K562 (cell line): ENCODE results near the gene SLC16A10. TPM values are rescaled to one million over a fixed set of nuclear protein-coding genes. Genes with fewer than 3 reads are reported as not detected.

Source experiments
- ATAC-seq: fragments of 200-7000 bp; cut with Tn5 transposase; 3 replicates; pipeline ENCODE4 v1.9.1; 2020; ENCODE audit warnings: moderate library complexity
- BruUV-seq: library from RNA; stranded (reverse); fragments of 400-500 nt; replicated peaks from 2 replicates; lab custom pipeline; 2021; lab: Mats Ljungman, UMichigan
- CTCF ChIA-PET: fragments of 300-600 bp; formaldehyde crosslinking; extraction: SDS; loops from one replicate; lab custom pipeline; 2021; ENCODE audit warnings: low intra/inter-chr PET ratio; lab: Yijun Ruan, JAX
- POLR2A ChIA-PET: fragments of 300-600, 350-650 bp; sonication (Branson Sonifier 250); formaldehyde crosslinking; extraction: SDS; loops from one replicate; lab custom pipeline; 2021; ENCODE audit warnings: antibody characterized with exemption, inconsistent platforms; lab: Yijun Ruan, JAX
- DNase-seq, 4 experiments: peaks; one replicate each; pipeline versions ENCODE4 v3.0.0 to v3.0.0-alpha.2; 2011 to 2018; ENCODE audit warnings: low spot score in 3 of 4, mixed read lengths in 3 of 4; ENCODE audit errors: extremely low read depth in 1 of 4
- FAIRE-seq: peaks from 2 replicates; lab custom pipeline; 2011; peaks lifted over from hg19 to GRCh38; lab: Jason Lieb, UNC
- H2AFZ ChIP-seq: 2 replicates; pipeline ENCODE4 v1.6.0; 2011; ENCODE audit warnings: low read depth, low read length, control low read depth, inconsistent platforms
- H3K27ac ChIP-seq: fragments of 200-600 bp; 3 replicates; pipeline ENCODE4 v1.8.0; 2011; ENCODE audit warnings: low read depth, mild to moderate bottlenecking, control low read depth, inconsistent platforms, low read length, moderate library complexity, mixed read lengths; ENCODE audit errors: extremely low read depth
- H3K27me3 ChIP-seq, 2 experiments: fragments of 300-600 bp in 1 of 2; 2 replicates in 1 of 2; 3 replicates in 1 of 2; pipeline versions ENCODE4 v1.6.0 to v1.8.0; 2011; ENCODE audit warnings: inconsistent platforms in 2 of 2, low read length in 2 of 2, mild to moderate bottlenecking in 1 of 2, mixed read lengths in 1 of 2, moderate library complexity in 1 of 2; ENCODE audit not compliant: control insufficient read depth in 2 of 2, insufficient read depth in 2 of 2
- H3K36me3 ChIP-seq: fragments of 300-600 bp; 3 replicates; pipeline ENCODE4 v1.8.0; 2011; ENCODE audit warnings: mild to moderate bottlenecking, low read length, inconsistent platforms; ENCODE audit not compliant: control insufficient read depth, insufficient read depth
- H3K4me1 ChIP-seq, 2 experiments: fragments of 200-600 bp in 1 of 2; replicated peaks in 1 of 2; 2 replicates in 1 of 2; 3 replicates in 1 of 2; pipeline versions ENCODE4 v1.5.1 to v1.8.0; 2011; ENCODE audit warnings: inconsistent platforms in 2 of 2, low read length in 2 of 2, mild to moderate bottlenecking in 1 of 2, mixed read lengths in 1 of 2, moderate library complexity in 1 of 2; ENCODE audit not compliant: control insufficient read depth in 2 of 2, insufficient read depth in 2 of 2
- H3K4me2 ChIP-seq: 2 replicates; pipeline ENCODE4 v1.6.1; 2011; ENCODE audit warnings: low read length, control low read depth, inconsistent platforms, mixed read lengths; ENCODE audit not compliant: insufficient read depth
- H3K4me3 ChIP-seq: fragments of 200-600 bp; sonication (generic), shearing (Covaris generic); 2 replicates; pipeline ENCODE4 v1.5.1; 2016; ENCODE audit warnings: control low read depth, inconsistent platforms
- H3K79me2 ChIP-seq: fragments of 200-600 bp; 3 replicates; pipeline ENCODE4 v1.8.0; 2011; ENCODE audit warnings: low read length, inconsistent platforms; ENCODE audit not compliant: control insufficient read depth, insufficient read depth
- H3K9ac ChIP-seq, 2 experiments: 2 replicates each; pipeline versions ENCODE4 v1.6.0 to v1.6.1; 2011; ENCODE audit warnings: low read depth in 2 of 2, low read length in 2 of 2, control low read depth in 1 of 2, inconsistent platforms in 1 of 2, mild to moderate bottlenecking in 1 of 2, mixed read lengths in 1 of 2; ENCODE audit not compliant: insufficient read depth in 1 of 2
- H3K9me1 ChIP-seq: one replicate; pipeline ENCODE4 v1.6.0; 2011; ENCODE audit warnings: inconsistent platforms, mild to moderate bottlenecking, low read length, moderate library complexity; ENCODE audit not compliant: control insufficient read depth, insufficient read depth
- H3K9me3 ChIP-seq: replicated peaks from 2 replicates; pipeline ENCODE4 v1.5.1; 2011; ENCODE audit warnings: low read depth, low read length, inconsistent platforms; ENCODE audit not compliant: control insufficient read depth, insufficient read depth
- H4K20me1 ChIP-seq: replicated peaks from 2 replicates; pipeline ENCODE4 v1.6.1; 2011; ENCODE audit warnings: low read length, inconsistent platforms, mixed read lengths; ENCODE audit not compliant: control insufficient read depth, insufficient read depth
- CTCFL ChIP-seq: IDR thresholded peaks from 2 replicates; pipeline ENCODE4 v1.6.1; 2011; ENCODE audit warnings: borderline replicate concordance, low read depth, mild to moderate bottlenecking, moderate library complexity, low read length; ENCODE audit not compliant: insufficient read depth, poor library complexity, severe bottlenecking
- GTF2B ChIP-seq: IDR thresholded peaks from 2 replicates; pipeline ENCODE4 v1.6.1; 2011; ENCODE audit not compliant: insufficient read length; ENCODE audit errors: extremely low read depth
- HDGF ChIP-seq: fragments of 450-650 bp; IDR thresholded peaks from 2 replicates; pipeline ENCODE4 v1.6.1; 2016
- HNRNPLL ChIP-seq: fragments of 200-400 bp; formaldehyde crosslinking; IDR thresholded peaks from 2 replicates; pipeline ENCODE4 v1.6.1; 2017; ENCODE audit warnings: low read length, low read depth, mild to moderate bottlenecking; ENCODE audit not compliant: poor library complexity, severe bottlenecking
- NCOA2 ChIP-seq, 2 experiments: fragments of 450-650 bp; IDR thresholded peaks; 2 replicates each; pipeline ENCODE4 v1.6.1; 2018; ENCODE audit warnings: mild to moderate bottlenecking in 2 of 2, moderate library complexity in 1 of 2; ENCODE audit not compliant: partially characterized antibody in 2 of 2
- NCOA6 ChIP-seq: fragments of 450-650 bp; IDR thresholded peaks from 2 replicates; pipeline ENCODE4 v1.6.1; 2017; ENCODE audit warnings: mild to moderate bottlenecking
- PHF8 ChIP-seq: fragments of 200-600 bp; sonication (generic); IDR thresholded peaks from 2 replicates; pipeline ENCODE4 v1.6.1; 2012; ENCODE audit warnings: mixed run types, mild to moderate bottlenecking, inconsistent platforms, low read length, moderate library complexity, borderline replicate concordance
- POLR2A ChIP-seq: fragments of 450-650 bp; conservative IDR thresholded peaks from 2 replicates; pipeline ENCODE4 v1.6.1; 2016
- RFX7 ChIP-seq: fragments of 250-450 bp; sonication (Bioruptor Pico); IDR thresholded peaks from 2 replicates; pipeline ENCODE4 v1.5.1; 2021; ENCODE audit warnings: mild to moderate bottlenecking
- ZC3H8 ChIP-seq: fragments of 450-650 bp; IDR thresholded peaks from 2 replicates; pipeline ENCODE4 v1.6.1; 2017
- ZNF384 ChIP-seq: IDR thresholded peaks from 2 replicates; pipeline ENCODE4 v1.6.1; 2012; ENCODE audit warnings: low read depth, low read length, improper control_type of control experiment
- WGBS: fragments of 100-300 bp; shearing (Covaris generic); methylation state at CpG from one replicate; pipeline ENCODE4 v1.1.6; 2016; ENCODE audit warnings: low coverage, mixed read lengths; ENCODE audit not compliant: insufficient coverage; ENCODE audit errors: missing lambda C conversion rate; 5-methylcytosine and 5-hydroxymethylcytosine counted together
- in situ Hi-C: fragments of 300-500 bp; cut with MboI; formaldehyde crosslinking; loops from 4 replicates; pipeline ENCODE4 v1.15.0; 2018; ENCODE audit warnings: inconsistent platforms, mixed read lengths
- intact Hi-C: fragments of 100-400 bp; cut with micrococcal nuclease; formaldehyde crosslinking; loops from 2 replicates; pipeline ENCODE4 v1.14.2; 2022
- polyA plus RNA-seq, 8 experiments: library from polyadenylated mRNA; depleted of rRNA in 4 of 8; stranded (reverse) in 5 of 8; unstranded in 3 of 8; fragments of >200 nt; fragmentation: Nextera tagmentation in 2 of 8; fragmentation: Illumina TruSeq in 1 of 8; extraction: Ambion mirVana in 2 of 8; extraction: Trizol in 1 of 8; gene quantifications; 2 replicates each; pipeline versions ENCODE4 v1.2.1 to v1.2.3, GENCODE V29; 2011 to 2014; ENCODE audit warnings: inconsistent platforms in 1 of 8, missing spikeins in 1 of 8
- total RNA-seq, 7 experiments: library from RNA; depleted of rRNA in 6 of 7; stranded (reverse); fragments of >200 nt in 6 of 7; fragmentation: Illumina TruSeq in 2 of 7; extraction: Trizol in 2 of 7; gene quantifications; 2 replicates each; pipeline versions ENCODE4 v1.2.1 to v1.2.3, GENCODE V29; 2011 to 2021; ENCODE audit warnings: low replicate concordance in 1 of 7

Gene SLC16A10
- total and polyA plus RNA-seq, 9 of the 15 experiments (the other 6 are each of a cell fraction or from before 2014, with no cell fraction given): 0.02 to 0.54 (median 0.24) TPM; not detected in 4

DNA sequence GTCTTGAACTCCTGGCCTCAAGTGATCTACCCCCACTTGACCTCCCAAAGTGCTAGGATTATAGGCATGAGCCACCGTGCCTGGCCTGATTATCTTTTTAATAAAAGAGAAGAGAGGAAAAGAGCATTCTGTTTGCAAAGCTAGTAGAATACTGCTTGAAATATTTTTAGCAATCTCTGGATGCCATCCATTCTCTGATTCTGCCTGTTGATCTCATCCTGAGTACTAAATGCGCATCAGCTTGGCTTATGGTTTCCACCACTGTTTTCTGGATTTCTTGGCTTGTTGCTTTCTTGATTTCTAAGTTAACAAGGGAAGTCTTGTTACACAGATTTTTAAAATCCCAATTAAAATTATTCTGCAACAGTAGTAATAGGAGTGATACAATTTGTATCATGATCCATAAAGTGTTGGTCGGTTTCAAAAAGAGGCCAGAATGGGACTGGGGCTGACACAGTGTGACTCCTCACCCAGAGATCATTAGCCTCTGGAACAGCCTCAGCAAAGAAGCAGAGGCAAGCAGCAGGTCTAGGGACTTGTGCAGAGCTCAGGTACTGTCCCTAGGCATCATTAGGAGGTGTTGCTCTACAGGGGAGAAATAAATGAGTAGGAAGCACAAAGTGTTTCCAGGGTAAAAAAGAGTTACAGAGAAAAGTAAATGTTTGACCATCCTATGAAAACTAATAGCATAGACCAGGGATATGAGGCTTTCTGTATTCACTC, 17.8 kb upstream of the SLC16A10 start (continued):
- no peak for TF ChIP-seq CTCFL
- no peak for TF ChIP-seq HDGF
- TF ChIP-seq RFX7 (CRISPR knock-in tag): no peak

GRCh38 chr6:111070105-111071005, 16.9 kb upstream of the SLC16A10 start:
- H3K9me1 ChIP-seq: no peaks in the 10 kb centered on the region
- H4K20me1 ChIP-seq: no peaks in the 10 kb centered on the region
- intact Hi-C loops (no loop called here), in situ Hi-C loops (no loop called here)
- no peak overlapping the region for H3K4me3 ChIP-seq
- ATAC-seq (no peak), FAIRE-seq (no peak), DNase-seq (no peak)
- no TSS peak for BruUV-seq
- no peaks in the 10 kb centered on the region for H3K4me1 ChIP-seq
- TF ChIP-seq HNRNPLL (no peak), GTF2B (no peak), POLR2A (no peak), NCOA2 (IDR thresholded peaks at IDR 0.05; ENCODE audit: partially characterized antibody in 2 of 2) (no peak), ZNF384 (no peak), NCOA6 (no peak), PHF8 (no peak), ZC3H8 (no peak)
- CTCF ChIA-PET: no interaction called here
- POLR2A ChIA-PET: no interaction called here
- H3K9ac ChIP-seq: no peak overlapping the region
- WGBS: 8% methylated on average over 11 of the region's 11 CpGs
- H3K27me3 ChIP-seq: peaks cover 11 to 24% of the 10 kb centered on the region in 2 experiments
- no peaks in the 10 kb centered on the region for H3K36me3 ChIP-seq
- H3K79me2 ChIP-seq: no peaks in the 10 kb centered on the region
- H2AFZ ChIP-seq: no peak overlapping the region
- no peaks in the 10 kb centered on the region for H3K9me3 ChIP-seq
- no peak overlapping the region for H3K4me2 ChIP-seq
- H3K27ac ChIP-seq: no peak overlapping the region
